HFF-Myc (cell line): ENCODE measurements around the gene PLEKHA6.

ENCODE experiments used
- DNase-seq: peaks from one replicate; pipeline ENCODE4 v3.0.0-alpha.2; 2011; ENCODE audit warnings: low read depth; ENCODE audit errors: extremely low read depth
- H3K4me3 ChIP-seq: replicated peaks from 2 replicates; pipeline ENCODE4 v1.5.1; 2011; ENCODE audit warnings: low read depth, mild to moderate bottlenecking, control low read depth, low read length
- TF ChIP-seq, protein P1 (sequence below): IDR thresholded peaks from 2 replicates; pipeline ENCODE4 v1.5.1; 2012; ENCODE audit warnings: mild to moderate bottlenecking, low read depth, low read length, control low read depth; ENCODE audit errors: missing control alignments

PLEKHA6 gene

DNA sequence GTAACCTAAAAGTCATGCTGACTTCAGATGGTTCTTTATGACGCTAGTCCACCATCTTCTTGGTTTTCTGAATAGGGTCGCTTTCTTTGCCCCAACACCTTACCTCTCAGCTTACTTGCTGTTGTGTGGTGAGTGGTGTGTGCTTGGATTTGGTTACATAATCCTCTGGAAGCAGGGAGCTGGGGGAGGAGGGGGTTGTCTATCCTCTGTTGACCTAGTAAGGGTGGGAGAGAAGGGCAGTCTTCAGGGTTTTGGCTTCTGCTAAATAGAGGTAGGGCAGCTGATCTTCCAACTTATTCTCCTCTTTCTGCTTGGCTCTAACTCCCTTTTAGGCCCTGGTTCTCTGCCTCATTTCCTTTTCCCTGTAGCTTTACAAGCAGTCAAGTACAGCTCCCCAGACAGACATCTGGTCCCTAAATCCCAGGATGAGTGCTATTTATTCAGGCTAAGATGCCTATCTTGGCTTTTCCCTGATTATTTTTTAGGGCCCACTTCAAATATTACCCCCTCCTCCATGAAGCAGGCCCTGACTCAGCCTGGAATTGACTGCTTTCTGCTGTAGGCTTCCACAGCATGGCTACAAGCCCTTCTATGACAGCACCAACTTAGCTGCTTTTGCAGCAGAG lies 187.2 kb downstream of the PLEKHA6 start:
- TF ChIP-seq, protein P1, sequence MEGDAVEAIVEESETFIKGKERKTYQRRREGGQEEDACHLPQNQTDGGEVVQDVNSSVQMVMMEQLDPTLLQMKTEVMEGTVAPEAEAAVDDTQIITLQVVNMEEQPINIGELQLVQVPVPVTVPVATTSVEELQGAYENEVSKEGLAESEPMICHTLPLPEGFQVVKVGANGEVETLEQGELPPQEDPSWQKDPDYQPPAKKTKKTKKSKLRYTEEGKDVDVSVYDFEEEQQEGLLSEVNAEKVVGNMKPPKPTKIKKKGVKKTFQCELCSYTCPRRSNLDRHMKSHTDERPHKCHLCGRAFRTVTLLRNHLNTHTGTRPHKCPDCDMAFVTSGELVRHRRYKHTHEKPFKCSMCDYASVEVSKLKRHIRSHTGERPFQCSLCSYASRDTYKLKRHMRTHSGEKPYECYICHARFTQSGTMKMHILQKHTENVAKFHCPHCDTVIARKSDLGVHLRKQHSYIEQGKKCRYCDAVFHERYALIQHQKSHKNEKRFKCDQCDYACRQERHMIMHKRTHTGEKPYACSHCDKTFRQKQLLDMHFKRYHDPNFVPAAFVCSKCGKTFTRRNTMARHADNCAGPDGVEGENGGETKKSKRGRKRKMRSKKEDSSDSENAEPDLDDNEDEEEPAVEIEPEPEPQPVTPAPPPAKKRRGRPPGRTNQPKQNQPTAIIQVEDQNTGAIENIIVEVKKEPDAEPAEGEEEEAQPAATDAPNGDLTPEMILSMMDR: no peak
- no peak for DNase-seq
- no peak overlapping the region for H3K4me3 ChIP-seq

DNA sequence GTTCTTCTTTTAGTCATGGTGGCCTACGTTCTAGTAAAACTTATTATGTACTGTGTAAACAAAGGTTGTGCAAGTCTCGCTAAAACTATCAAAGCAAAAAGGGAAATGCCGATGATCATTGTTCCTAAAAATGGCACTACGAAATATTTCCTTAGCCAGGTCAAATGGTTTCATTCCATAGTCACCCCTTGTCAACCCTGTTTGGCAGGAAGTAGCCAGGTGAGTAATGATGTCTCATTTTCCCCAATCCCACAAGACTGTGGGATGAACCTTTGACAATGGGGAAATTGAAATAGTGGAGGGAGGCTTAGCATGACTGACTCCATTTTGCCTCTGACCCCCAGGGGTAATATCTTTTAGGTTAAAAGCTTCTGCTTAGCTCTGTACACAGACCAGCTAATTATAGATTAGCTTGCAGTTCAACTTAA lies 188.0 kb downstream of the PLEKHA6 start:
- TF ChIP-seq, protein P1: no peak
- DNase-seq: no peak

DNA sequence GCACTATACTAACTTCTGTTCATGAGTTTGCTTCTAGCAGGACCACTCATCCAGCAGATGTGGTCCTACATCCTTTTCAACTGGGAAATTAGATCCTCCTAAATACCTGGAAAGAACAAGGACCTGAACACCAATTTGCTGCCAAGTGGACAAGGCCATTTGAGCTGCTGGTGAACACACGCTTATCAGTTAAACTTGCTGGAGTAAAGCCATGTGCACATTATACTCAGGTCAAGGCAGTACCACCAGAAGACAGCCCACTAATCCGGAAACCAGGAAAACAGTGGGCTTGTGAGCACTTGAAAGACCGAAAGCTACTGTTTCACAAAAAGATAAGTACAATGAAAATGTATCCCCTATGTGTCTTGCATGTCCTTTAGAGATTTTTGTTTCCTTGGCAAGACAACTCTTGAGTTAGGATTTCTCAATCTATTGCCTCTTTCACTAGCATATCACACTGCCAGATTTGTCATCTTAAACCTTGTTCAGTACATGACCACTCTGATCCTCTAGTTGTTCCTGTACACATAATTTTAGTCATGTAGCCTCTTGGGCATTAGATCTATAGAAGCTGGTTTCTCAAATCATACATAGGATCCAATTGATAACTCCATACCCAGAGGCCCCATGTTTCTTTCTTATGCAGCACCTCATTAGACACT lies 189.1 kb downstream of the PLEKHA6 start:
- TF ChIP-seq, protein P1: no peak

More for the DNA sequence above, 188.0 kb downstream of the PLEKHA6 start:
- no peak overlapping the region for H3K4me3 ChIP-seq

DNA sequence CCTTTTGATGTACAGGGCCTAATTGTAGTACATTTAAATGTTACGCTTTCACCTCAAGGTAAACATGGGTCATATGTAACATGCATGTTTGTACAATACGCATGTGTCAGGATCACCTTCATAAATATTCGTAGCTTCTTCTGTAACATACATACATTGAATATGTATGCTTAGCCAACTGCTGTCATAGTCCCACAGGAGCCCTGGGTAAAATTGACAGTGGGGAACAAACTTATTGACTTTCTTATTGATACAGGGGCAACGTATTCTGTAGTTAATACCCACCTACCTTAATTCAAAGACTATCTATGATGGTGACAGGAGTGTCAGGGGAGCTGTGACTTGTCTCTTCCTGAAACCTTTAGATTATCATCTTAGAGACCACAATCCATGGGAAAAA lies 189.9 kb downstream of the PLEKHA6 start:
- no peak for DNase-seq
- TF ChIP-seq, protein P1: no peak
- H3K4me3 ChIP-seq: no peak overlapping the region

More for the DNA sequence above, 189.1 kb downstream of the PLEKHA6 start:
- no peak for DNase-seq
- H3K4me3 ChIP-seq: no peak overlapping the region
